Right lobe of liver (tissue), 6 donors: ENCODE results near the gene SPIC. TPM values are rescaled to one million over a fixed set of nuclear protein-coding genes. Genes with fewer than 3 reads are reported as not detected.

Experiments
- ATAC-seq, 4 donors: fragments of 200-7000 bp; cut with Tn5 transposase; one replicate each; pipeline ENCODE4 v1.9.1; 2020; ENCODE audit warnings: mild to moderate bottlenecking in 4 of 4, moderate library complexity in 4 of 4
- DNase-seq, 3 donors: peaks; one replicate each; pipeline ENCODE4 v3.0.0-alpha.2; 2020
- H3K27ac ChIP-seq, 3 donors: fragments of 200-600 bp; one replicate each; pipeline ENCODE4 v1.8.0; 2022
- H3K27me3 ChIP-seq, 2 donors: fragments of 200-600 bp; one replicate each; pipeline ENCODE4 v1.8.0; 2022
- H3K36me3 ChIP-seq, 4 donors: fragments of 200-600 bp; sonication (generic) in 1 of 4; one replicate each; pipeline versions ENCODE4 v1.5.1 to v1.8.0; 2017 to 2022; ENCODE audit warnings: control low read depth in 1 of 4
- H3K4me1 ChIP-seq, 4 donors: fragments of 200-600 bp; sonication (generic) in 1 of 4; one replicate each; pipeline versions ENCODE4 v1.5.1 to v1.8.0; 2017 to 2022; ENCODE audit warnings: control low read depth in 1 of 4
- H3K4me3 ChIP-seq, 3 donors: fragments of 200-600 bp; one replicate each; pipeline ENCODE4 v1.8.0; 2022
- H3K9me3 ChIP-seq, 4 donors: fragments of 200-600 bp; sonication (generic) in 1 of 4; one replicate each; pipeline versions ENCODE4 v1.5.1 to v1.8.0; 2017 to 2022; ENCODE audit warnings: control low read depth in 1 of 4
- CTCF ChIP-seq, 4 donors: fragments of 200-600 bp in 3 of 4; fragments of 450-650 bp in 1 of 4; IDR thresholded peaks; one replicate each; pipeline versions ENCODE4 v1.5.1 to v1.8.0; 2016 to 2022; ENCODE audit warnings: antibody characterized with exemption in 4 of 4, mild to moderate bottlenecking in 2 of 4
- POLR2A ChIP-seq: fragments of 450-650 bp; IDR thresholded peaks from one replicate; pipeline ENCODE4 v1.6.1; 2017; ENCODE audit warnings: antibody characterized with exemption, mild to moderate bottlenecking
- WGBS: methylation state at CpG from one replicate; pipeline ENCODE4 v1.1.6; 2018; ENCODE audit warnings: low coverage, low lambda C conversion rate; ENCODE audit not compliant: insufficient coverage; ENCODE audit errors: missing lambda C conversion rate; 5-methylcytosine and 5-hydroxymethylcytosine counted together
- intact Hi-C, 2 donors: fragments of 100-400 bp; cut with DNase I; formaldehyde crosslinking; loops; one replicate each; pipeline versions ENCODE4 v1.11.2 to v1.14.1; 2022
- small RNA-seq, 2 experiments: library from RNA; depleted of rRNA; stranded (forward); fragments of <200 nt; gene quantifications; one replicate each; pipeline ENCODE3, GENCODE V24; 2016
- total RNA-seq, 6 experiments: library from RNA; depleted of rRNA in 2 of 6; stranded (reverse); fragments of >200 nt in 2 of 6; fragmentation: NEBNext Ultra II Directional in 3 of 6; extraction: Animal tissue kit (Norgen Biotek cat#: 25700) in 3 of 6; gene quantifications; one replicate each; pipeline versions ENCODE4 v1.1.0 to v1.2.4, GENCODE V29; 2016 to 2023
- donor health status: DM: no; HTN: yes; CAD: no.
- donor health status: DM: no; HTN: no; CAD: no.
- donor health status: DM: no; HTN: no; CAD: no.
- donor health status: DM: no; HTN: yes; CAD: no.
- donor health status: DM: no; HTN: yes; CAD: no.

The SPIC gene
- total RNA-seq, 6 experiments from 2014 or later: 0.43 to 7.1 (median 1.4) TPM

GRCh38 chr12:101536069-101536674, 61.0 kb downstream of the SPIC start:
- Histone ChIP-seq H3K9me3 (no peaks in the 10 kb centered on the region), H3K4me3 (no peak overlapping the region), H3K27ac (no peak overlapping the region), H3K36me3 (no peaks in the 10 kb centered on the region), H3K4me1 (peaks cover 0 to 5% (median 0%) of the 10 kb centered on the region in 4 donors), H3K27me3 (no peaks in the 10 kb centered on the region)
- TF ChIP-seq CTCF (IDR thresholded peaks at IDR 0.05) (no peak), POLR2A (no peak)
- no peak for ATAC-seq
- intact Hi-C loops: no loop called here
- DNase-seq: no peak
- WGBS: 73% methylated on average over 2 of the region's 2 CpGs

Small RNAs within 50 kb of the gene (small RNA-seq; reads per million reads assigned to genes)
- gene RF00019 (0 reads per million in 2 experiments), gene RNA5SP367 (0 reads per million in 2 experiments), gene RNU5E-5P (0.58 to 0.78 reads per million in 2 experiments)

Other genes starting within 250 kb of the SPIC start
- 1 to 10 TPM; 4.6 to 8.5 (median 6.5) TPM for gene UTP20, start 195.2 kb upstream of the SPIC start, total RNA-seq
- 10 to 100 TPM; 42.5 to 64.4 (median 53.1) TPM for gene ARL1, start 67.6 kb upstream of the SPIC start, total RNA-seq
- gene MYBPC1, start 119.6 kb downstream of the SPIC start, total RNA-seq: 1 to 10 TPM in 2 of 6 experiments, under 1 TPM in 3, not detected in 1; 0.07 to 6.3 (median 0.66) TPM
- 100 to 1,000 TPM in 1 of 6 experiments, 10 to 100 TPM in 5; 52.3 to 110 (median 75.8) TPM for gene CHPT1, start 222.3 kb downstream of the SPIC start, total RNA-seq